Measurements from ENCODE around the gene DKK3. TPM values are rescaled to one million over a fixed set of nuclear protein-coding genes. Genes with fewer than 3 reads are reported as not detected.

The DKK3 gene
- total RNA-seq, 1 donor = 94.3 TPM

- TF ChIP-seq CTCF (IDR thresholded peaks at IDR 0.05; ENCODE audit: insufficient read depth, low read length) = no peak
- peak overlapping the region; percentile 46 for H3K4me3 ChIP-seq (ENCODE audit: low read depth, low read length)
- DNase-seq (ENCODE audit: low read depth) = no peak
Measured at GRCh38 chr11:12009617-12010321, 1.3 kb upstream of the DKK3 start.

GRCh38 chr11:12008790-12009616 lies 577 bp upstream of the DKK3 start:
- peak overlapping the region; percentile 79 for H3K4me3 ChIP-seq (ENCODE audit: low read depth, low read length)
- DNase-seq (ENCODE audit: low read depth) = no peak
- TF ChIP-seq CTCF (IDR thresholded peaks at IDR 0.05; ENCODE audit: insufficient read depth, low read length) = no peak

GRCh38 chr11:12007230-12007593 lies 1.2 kb downstream of the DKK3 start:
- DNase-seq (ENCODE audit: low read depth) = no peak
- TF ChIP-seq CTCF (IDR thresholded peaks at IDR 0.05; ENCODE audit: insufficient read depth, low read length) = no peak
- H3K4me3 ChIP-seq (ENCODE audit: low read depth, low read length) = no peak overlapping the region

GRCh38 chr11:12006552-12007229 lies 1.7 kb downstream of the DKK3 start:
- no peak overlapping the region for H3K4me3 ChIP-seq (ENCODE audit: low read depth, low read length)
- DNase-seq (ENCODE audit: low read depth) = no peak
- TF ChIP-seq CTCF (IDR thresholded peaks at IDR 0.05; ENCODE audit: insufficient read depth, low read length) = no peak

- no peak for TF ChIP-seq CTCF (IDR thresholded peaks at IDR 0.05; ENCODE audit: insufficient read depth, low read length)
- DNase-seq (ENCODE audit: low read depth) = peak; percentile 72
- H3K4me3 ChIP-seq (ENCODE audit: low read depth, low read length) = no peak overlapping the region
Measured at GRCh38 chr11:12005476-12005875, 3.0 kb downstream of the DKK3 start.

- no peak overlapping the region for H3K4me3 ChIP-seq (ENCODE audit: low read depth, low read length)
- TF ChIP-seq CTCF (IDR thresholded peaks at IDR 0.05; ENCODE audit: insufficient read depth, low read length) = no peak
- DNase-seq (ENCODE audit: low read depth) = no peak
Measured at GRCh38 chr11:12005061-12005460, 3.4 kb downstream of the DKK3 start.

Measured in fibroblast of the aortic adventitia (primary cell).